Ascending aorta (tissue), 2 donors: ENCODE measurements around the gene HIRIP3. TPM values are rescaled to one million over a fixed set of nuclear protein-coding genes. Genes with fewer than 3 reads are reported as not detected.

Experiments
- DNase-seq, 2 donors: peaks; one replicate each; pipeline ENCODE4 v3.0.0-alpha.2; 2019; ENCODE audit warnings: low spot score in 2 of 2
- H3K27ac ChIP-seq, 2 donors: fragments of 200-600 bp; sonication (generic); one replicate each; pipeline ENCODE4 v1.5.1; 2016 to 2017; ENCODE audit warnings: mild to moderate bottlenecking in 1 of 2
- H3K27me3 ChIP-seq: fragments of 200-600 bp; sonication (generic); one replicate; pipeline ENCODE4 v1.5.1; 2017
- H3K36me3 ChIP-seq, 2 donors: fragments of 200-600 bp; sonication (generic); one replicate each; pipeline ENCODE4 v1.5.1; 2016
- H3K4me1 ChIP-seq, 2 donors: fragments of 200-600 bp; sonication (generic); one replicate each; pipeline ENCODE4 v1.5.1; 2016 to 2017; ENCODE audit warnings: mild to moderate bottlenecking in 1 of 2
- H3K4me3 ChIP-seq, 2 donors: fragments of 200-600 bp; sonication (generic); one replicate each; pipeline ENCODE4 v1.5.1; 2016 to 2017; ENCODE audit warnings: mild to moderate bottlenecking in 1 of 2
- H3K9me3 ChIP-seq, 2 donors: fragments of 200-600 bp; sonication (generic); one replicate each; pipeline ENCODE4 v1.5.1; 2016
- intact Hi-C: fragments of 100-400 bp; cut with DNase I; formaldehyde crosslinking; loops from one replicate; pipeline ENCODE4 v1.15.1; 2023
- total RNA-seq: library from RNA; depleted of rRNA; stranded (reverse); fragments of >200 nt; gene quantifications from one replicate; pipeline ENCODE4 v1.1.0, GENCODE V29; 2016
- TF ChIP-seq, protein P1 (sequence below), 3 experiments: fragments of 200-600 bp in 2 of 3; fragments of 450-650 bp in 1 of 3; sonication (generic) in 2 of 3; IDR thresholded peaks; one replicate each; pipeline ENCODE4 v1.5.1; 2016 to 2019; ENCODE audit warnings: antibody characterized with exemption in 3 of 3, mild to moderate bottlenecking in 1 of 3, moderate library complexity in 1 of 3

HIRIP3 gene
- total RNA-seq, 1 donor from 2014 or later: 2.0 TPM

DNA sequence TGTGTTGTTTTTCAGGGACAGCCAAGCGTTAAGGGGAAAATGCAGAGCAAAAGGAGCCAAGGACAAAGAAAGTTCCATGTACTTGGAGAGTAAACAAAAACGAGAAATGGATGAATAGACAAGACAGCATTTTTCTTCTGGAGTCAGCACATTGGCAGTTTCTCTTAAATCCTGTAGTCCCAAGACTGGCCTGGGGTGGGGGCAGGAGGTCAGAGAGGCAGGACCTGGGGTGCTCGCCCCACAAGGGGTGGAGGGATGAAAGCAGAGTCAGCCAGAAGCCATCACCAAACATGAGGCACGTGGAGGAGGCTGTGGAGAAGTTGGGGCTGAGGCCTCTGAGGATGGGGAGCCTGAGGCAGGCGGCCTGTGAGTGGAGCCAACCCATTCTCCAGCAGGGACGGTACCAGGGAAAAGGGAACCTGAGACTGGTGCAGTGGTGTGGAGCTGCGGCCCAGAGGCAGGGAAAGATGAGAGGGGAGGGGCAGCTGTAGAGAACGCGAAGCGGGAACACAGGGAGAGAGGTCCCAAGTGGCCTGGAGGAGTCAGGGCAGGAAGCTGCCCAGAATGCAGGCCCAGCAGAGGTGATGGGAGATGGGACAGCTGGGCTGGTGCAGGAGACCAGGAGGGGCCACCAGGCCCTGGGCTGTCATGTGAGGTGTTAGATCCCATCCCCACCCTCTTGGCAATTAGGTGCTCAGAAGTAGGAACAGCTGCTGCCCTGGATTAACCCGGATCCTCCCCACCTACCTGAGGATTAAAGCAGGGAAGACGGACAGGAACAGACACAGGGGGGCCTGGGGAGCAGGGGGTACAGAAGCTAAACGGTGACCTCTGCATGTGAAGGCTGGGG lies 32.4 kb upstream of the HIRIP3 start:
- Histone ChIP-seq H3K27me3 (peaks cover 22% of the 10 kb centered on the region), H3K9me3 (no peaks in the 10 kb centered on the region), H3K4me1 (peaks cover 4 to 5% of the 10 kb centered on the region in 2 donors), H3K4me3 (no peak overlapping the region), H3K27ac (no peak overlapping the region), H3K36me3 (no peaks in the 10 kb centered on the region)
- no peak for DNase-seq
- TF ChIP-seq, protein P1, sequence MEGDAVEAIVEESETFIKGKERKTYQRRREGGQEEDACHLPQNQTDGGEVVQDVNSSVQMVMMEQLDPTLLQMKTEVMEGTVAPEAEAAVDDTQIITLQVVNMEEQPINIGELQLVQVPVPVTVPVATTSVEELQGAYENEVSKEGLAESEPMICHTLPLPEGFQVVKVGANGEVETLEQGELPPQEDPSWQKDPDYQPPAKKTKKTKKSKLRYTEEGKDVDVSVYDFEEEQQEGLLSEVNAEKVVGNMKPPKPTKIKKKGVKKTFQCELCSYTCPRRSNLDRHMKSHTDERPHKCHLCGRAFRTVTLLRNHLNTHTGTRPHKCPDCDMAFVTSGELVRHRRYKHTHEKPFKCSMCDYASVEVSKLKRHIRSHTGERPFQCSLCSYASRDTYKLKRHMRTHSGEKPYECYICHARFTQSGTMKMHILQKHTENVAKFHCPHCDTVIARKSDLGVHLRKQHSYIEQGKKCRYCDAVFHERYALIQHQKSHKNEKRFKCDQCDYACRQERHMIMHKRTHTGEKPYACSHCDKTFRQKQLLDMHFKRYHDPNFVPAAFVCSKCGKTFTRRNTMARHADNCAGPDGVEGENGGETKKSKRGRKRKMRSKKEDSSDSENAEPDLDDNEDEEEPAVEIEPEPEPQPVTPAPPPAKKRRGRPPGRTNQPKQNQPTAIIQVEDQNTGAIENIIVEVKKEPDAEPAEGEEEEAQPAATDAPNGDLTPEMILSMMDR (IDR thresholded peaks at IDR 0.05): no peak
- intact Hi-C loops: no loop called here

DNA sequence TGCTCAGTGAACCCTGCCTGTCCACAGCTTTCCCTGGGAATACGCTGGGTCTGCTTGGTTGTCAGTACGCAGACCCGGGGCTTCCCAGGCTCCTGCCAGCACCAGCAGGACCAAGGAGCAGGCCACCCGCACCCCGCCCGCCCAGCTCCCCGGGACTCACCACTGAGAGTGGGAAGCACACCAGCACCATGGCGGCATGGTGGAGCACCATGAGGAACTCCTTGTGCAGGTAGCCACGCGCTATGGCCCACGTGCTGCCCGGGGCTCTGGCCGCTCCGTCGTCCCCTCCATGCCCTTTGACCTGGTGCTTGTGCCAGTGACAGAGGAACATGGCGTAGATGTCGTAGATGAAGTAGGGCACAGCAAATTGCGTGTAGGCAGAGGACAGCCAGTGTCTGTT lies 31.0 kb upstream of the HIRIP3 start:
- no peak for DNase-seq
- Histone ChIP-seq H3K27me3 (peaks cover 12% of the 10 kb centered on the region), H3K4me1 (peaks cover 4 to 5% of the 10 kb centered on the region in 2 donors), H3K36me3 (no peaks in the 10 kb centered on the region), H3K27ac (no peak overlapping the region), H3K9me3 (no peaks in the 10 kb centered on the region), H3K4me3 (no peak overlapping the region)
- intact Hi-C loops: no loop called here
- TF ChIP-seq, protein P1 (IDR thresholded peaks at IDR 0.05): no peak

DNA sequence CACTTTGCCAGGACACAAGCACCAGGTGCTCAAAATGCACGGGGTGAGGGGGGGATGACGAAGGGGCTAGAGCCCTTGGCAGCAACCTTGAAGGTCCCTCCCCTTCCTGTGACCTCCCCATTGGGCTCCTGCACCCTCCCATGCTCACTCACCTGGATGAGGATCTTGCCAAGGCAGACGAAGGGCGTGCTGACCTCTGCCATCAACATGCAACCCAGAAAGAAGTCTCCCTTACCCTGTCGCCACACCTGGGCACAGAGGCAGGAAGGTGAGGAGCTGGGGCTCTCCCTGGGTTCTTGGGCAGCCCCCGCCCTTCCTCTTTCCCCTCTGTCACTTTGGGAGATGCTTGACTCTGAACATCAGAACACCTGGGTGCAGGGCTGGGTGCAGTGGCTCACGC lies 30.2 kb upstream of the HIRIP3 start:
- Histone ChIP-seq H3K9me3 (no peaks in the 10 kb centered on the region), H3K27ac (no peak overlapping the region), H3K4me1 (no peaks in the 10 kb centered on the region), H3K36me3 (no peaks in the 10 kb centered on the region), H3K27me3 (peaks cover 4% of the 10 kb centered on the region), H3K4me3 (no peak overlapping the region)
- intact Hi-C loops: no loop called here
- no peak for DNase-seq
- TF ChIP-seq, protein P1 (IDR thresholded peaks at IDR 0.05): no peak

DNA sequence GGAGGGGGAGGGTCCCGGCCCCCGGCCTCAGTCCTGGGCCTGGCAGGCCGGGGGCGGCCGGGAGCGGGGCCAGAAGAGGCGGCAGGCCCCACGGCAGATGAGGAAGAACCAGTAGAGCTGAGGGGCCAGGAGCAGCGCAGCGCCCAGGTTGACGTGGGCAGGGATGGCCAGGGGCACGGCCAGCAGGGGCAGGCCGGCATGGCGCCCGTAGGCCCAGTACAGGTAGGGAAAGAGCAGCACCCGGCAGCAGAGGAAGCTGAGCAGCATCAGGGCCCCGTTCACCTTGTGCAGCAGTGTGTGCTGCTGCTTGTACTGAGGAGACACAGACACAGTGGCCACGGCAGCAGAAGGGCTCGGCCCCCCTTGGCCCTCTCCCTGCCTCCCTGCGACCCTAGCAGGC lies 29.7 kb upstream of the HIRIP3 start:
- Histone ChIP-seq H3K4me3 (no peak overlapping the region), H3K9me3 (no peaks in the 10 kb centered on the region), H3K36me3 (no peaks in the 10 kb centered on the region), H3K27ac (no peak overlapping the region), H3K4me1 (no peaks in the 10 kb centered on the region), H3K27me3 (peaks cover 4% of the 10 kb centered on the region)
- intact Hi-C loops: no loop called here
- no peak for DNase-seq
- TF ChIP-seq, protein P1 (IDR thresholded peaks at IDR 0.05): no peak

DNA sequence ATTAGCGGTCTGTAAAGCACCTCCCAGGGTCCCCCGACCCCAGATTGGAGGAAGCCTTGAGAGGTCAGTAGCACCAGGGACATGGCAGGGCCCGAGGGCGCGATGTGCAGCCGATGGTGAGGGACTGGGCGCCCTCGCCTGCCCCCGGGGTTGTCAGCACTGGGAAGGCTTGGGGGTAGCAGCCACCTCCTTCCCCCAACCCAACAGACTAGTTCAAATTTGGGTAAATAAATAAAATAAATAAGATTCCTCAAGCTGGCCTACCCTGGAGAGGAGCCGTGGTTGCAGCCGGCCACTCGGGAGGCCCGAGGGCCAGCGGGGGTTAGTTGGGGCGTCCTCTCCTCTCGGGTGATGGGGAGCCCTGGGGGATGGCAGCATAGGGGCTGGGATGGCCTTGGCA lies 29.0 kb upstream of the HIRIP3 start:
- no peaks in the 10 kb centered on the region for H3K9me3 ChIP-seq
- no peak for DNase-seq
- no peak overlapping the region for H3K27ac ChIP-seq
- intact Hi-C loops: no loop called here
- H3K4me1 ChIP-seq: no peaks in the 10 kb centered on the region
- no peaks in the 10 kb centered on the region for H3K36me3 ChIP-seq
- peaks cover 4% of the 10 kb centered on the region for H3K27me3 ChIP-seq
- TF ChIP-seq, protein P1 (IDR thresholded peaks at IDR 0.05): no peak
- no peak overlapping the region for H3K4me3 ChIP-seq
